SK-N-SH treated with all-trans-retinoic acid at 6 μM for 48 hours (cell line): ENCODE results near the gene MREG.

Experiments used
- BACH2 ChIP-seq: fragments of 250-450 bp; sonication (Bioruptor Pico); IDR thresholded peaks from 2 replicates; pipeline ENCODE4 v1.9.0; 2021; ENCODE audit warnings: mild to moderate bottlenecking, borderline replicate concordance
- CREB5 ChIP-seq: fragments of 250-450 bp; sonication (Bioruptor Pico); IDR thresholded peaks from 2 replicates; pipeline ENCODE4 v1.5.1; 2020; ENCODE audit warnings: low read depth, mild to moderate bottlenecking, moderate library complexity
- PATZ1 ChIP-seq: fragments of 250-450 bp; sonication (Bioruptor Pico); IDR thresholded peaks from 2 replicates; pipeline ENCODE4 v1.8.0; 2020; ENCODE audit warnings: mild to moderate bottlenecking, moderate library complexity, borderline replicate concordance
- POU6F1 ChIP-seq: fragments of 250-450 bp; sonication (Bioruptor Pico); IDR thresholded peaks from 2 replicates; pipeline ENCODE4 v1.8.0; 2021; ENCODE audit warnings: low read depth, mild to moderate bottlenecking, moderate library complexity, borderline replicate concordance
- ZFP3 ChIP-seq: fragments of 250-450 bp; sonication (Bioruptor Pico); IDR thresholded peaks from 2 replicates; pipeline ENCODE4 v1.5.0; 2020; ENCODE audit warnings: mild to moderate bottlenecking, moderate library complexity
- ZFP30 ChIP-seq: fragments of 450-650 bp; formaldehyde crosslinking; IDR thresholded peaks from 2 replicates; pipeline ENCODE4 v1.5.0; 2022; ENCODE audit warnings: mild to moderate bottlenecking, moderate library complexity
- ZNF565 ChIP-seq: fragments of 450-650 bp; formaldehyde crosslinking; conservative IDR thresholded peaks from 2 replicates; pipeline ENCODE4 v1.5.0; 2020; ENCODE audit warnings: low read depth, mild to moderate bottlenecking, moderate library complexity

GRCh38 chr2:216004697-216005283, 8.6 kb downstream of the MREG start:
- no peak for TF ChIP-seq CREB5 (CRISPR knock-in tag)
- TF ChIP-seq PATZ1, result no peak
- TF ChIP-seq BACH2 (CRISPR knock-in tag), result no peak
- TF ChIP-seq POU6F1 (CRISPR knock-in tag), result no peak
- TF ChIP-seq ZFP3 (CRISPR knock-in tag), result no peak
- TF ChIP-seq ZFP30 (CRISPR knock-in tag), result no peak
- TF ChIP-seq ZNF565, result no peak
